IPS-NIHi7 (cell line): Measurements from ENCODE around the gene RNASEH2C.
"Not testable (repeated sequence)": the region's sequence is repeated elsewhere in the genome, so short reads cannot be mapped to it uniquely, and the experiment has no call there.

Experiments used
- DNase-seq: peaks from one replicate; pipeline ENCODE4 v3.0.0; 2012; ENCODE audit warnings: mixed read lengths; ENCODE audit errors: extremely low spot score

Gene RNASEH2C

GRCh38 chr11:65720211-65720934, at the start of gene RNASEH2C:
Gene RNASEH2C (minus strand): TSS chr11:65720798. CDS start chr11:65720758, 40 bp downstream.
- DNase-seq = peak; percentile 93

- not testable (repeated sequence) for DNase-seq
Observed at GRCh38 chr11:65767806-65768205, 47.2 kb upstream of the RNASEH2C start.

- DNase-seq = no peak
Observed at GRCh38 chr11:65767406-65767805, 46.8 kb upstream of the RNASEH2C start.

- no peak for DNase-seq
Observed at GRCh38 chr11:65766535-65766934, 45.9 kb upstream of the RNASEH2C start.

GRCh38 chr11:65764434-65764833, 43.8 kb upstream of the RNASEH2C start:
- no peak for DNase-seq

GRCh38 chr11:65762816-65763215, 42.2 kb upstream of the RNASEH2C start:
- not testable (repeated sequence) for DNase-seq

GRCh38 chr11:65762169-65762568, 41.6 kb upstream of the RNASEH2C start:
- not testable (repeated sequence) for DNase-seq

GRCh38 chr11:65745049-65745448, 24.5 kb upstream of the RNASEH2C start:
- no peak for DNase-seq

GRCh38 chr11:65744699-65745042, 24.1 kb upstream of the RNASEH2C start:
- DNase-seq = no peak

GRCh38 chr11:65744026-65744698, 23.6 kb upstream of the RNASEH2C start:
- peak; percentile 55 for DNase-seq

- DNase-seq = no peak
Observed at GRCh38 chr11:65743681-65744025, 23.1 kb upstream of the RNASEH2C start.

- no peak for DNase-seq
Observed at GRCh38 chr11:65742353-65742752, 21.8 kb upstream of the RNASEH2C start.

GRCh38 chr11:65741185-65741584, 20.6 kb upstream of the RNASEH2C start:
- no peak for DNase-seq

- DNase-seq = no peak
Observed at GRCh38 chr11:65739022-65739421, 18.4 kb upstream of the RNASEH2C start.

GRCh38 chr11:65736810-65737209, 16.2 kb upstream of the RNASEH2C start:
- no peak for DNase-seq

GRCh38 chr11:65735111-65735510, 14.5 kb upstream of the RNASEH2C start:
- DNase-seq = not testable (repeated sequence)

- DNase-seq = no peak
Observed at GRCh38 chr11:65730461-65730860, 9.9 kb upstream of the RNASEH2C start.

GRCh38 chr11:65727865-65728264, 7.3 kb upstream of the RNASEH2C start:
- DNase-seq = no peak

- peak; percentile 50 for DNase-seq
Observed at GRCh38 chr11:65726660-65727059, 6.1 kb upstream of the RNASEH2C start.

GRCh38 chr11:65722261-65722660, 1.7 kb upstream of the RNASEH2C start:
- no peak for DNase-seq

- DNase-seq = no peak
Observed at GRCh38 chr11:65719871-65720210, 757 bp downstream of the RNASEH2C start.

GRCh38 chr11:65718964-65719492, 1.6 kb downstream of the RNASEH2C start:
- no peak for DNase-seq

- no peak for DNase-seq
Observed at GRCh38 chr11:65718531-65718930, 2.1 kb downstream of the RNASEH2C start.
